SW480 (cell line): Measurements from ENCODE around the gene THEM4.
"Not testable (repeated sequence)": the region's sequence is repeated elsewhere in the genome, so short reads cannot be mapped to it uniquely, and the experiment has no call there.

ENCODE experiments used
- DNase-seq: peaks from one replicate; pipeline ENCODE4 v3.0.0-alpha.2; 2016; ENCODE audit warnings: low spot score

Gene THEM4

GRCh38 chr1:151859891-151860293 is 49.4 kb downstream of the THEM4 start:
- no peak for DNase-seq

DNA sequence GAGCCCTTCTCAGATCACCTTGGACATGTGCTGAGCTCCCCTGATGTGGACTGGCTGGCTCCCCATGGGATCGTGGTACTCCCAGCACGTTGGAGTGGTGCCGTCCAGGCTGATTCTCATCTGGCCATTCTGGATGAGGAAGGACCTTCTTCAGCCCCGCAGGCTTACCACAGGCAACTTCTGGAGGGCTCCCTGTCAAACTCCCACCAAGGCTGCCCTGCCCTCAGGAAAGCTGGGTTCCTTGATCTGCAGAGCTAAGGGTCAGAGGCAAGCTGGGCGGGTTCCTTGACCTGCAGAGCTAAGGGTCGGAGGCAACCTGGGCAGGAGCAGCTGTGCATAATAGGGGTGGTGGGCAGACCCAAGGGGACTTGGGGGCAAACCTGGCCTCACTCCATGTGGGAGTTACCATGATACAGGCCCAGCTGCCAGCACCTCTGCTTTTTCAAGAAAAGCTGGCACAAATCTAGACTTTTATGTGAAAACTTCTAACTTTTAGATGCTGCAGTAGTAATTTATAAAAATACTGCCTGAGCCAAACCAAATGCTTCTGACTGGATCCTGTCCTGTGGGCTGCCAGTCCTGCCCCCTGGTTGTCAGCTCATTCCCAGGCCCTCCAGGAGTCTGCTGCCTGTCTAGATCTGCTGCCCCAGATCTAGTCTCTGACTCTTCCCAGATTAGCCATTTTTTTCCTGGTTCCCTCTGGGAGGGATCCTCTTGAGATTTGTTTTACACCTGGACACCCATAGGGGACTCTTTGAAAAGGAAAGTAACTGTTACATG is 50.2 kb downstream of the THEM4 start:
- DNase-seq = no peak

DNA sequence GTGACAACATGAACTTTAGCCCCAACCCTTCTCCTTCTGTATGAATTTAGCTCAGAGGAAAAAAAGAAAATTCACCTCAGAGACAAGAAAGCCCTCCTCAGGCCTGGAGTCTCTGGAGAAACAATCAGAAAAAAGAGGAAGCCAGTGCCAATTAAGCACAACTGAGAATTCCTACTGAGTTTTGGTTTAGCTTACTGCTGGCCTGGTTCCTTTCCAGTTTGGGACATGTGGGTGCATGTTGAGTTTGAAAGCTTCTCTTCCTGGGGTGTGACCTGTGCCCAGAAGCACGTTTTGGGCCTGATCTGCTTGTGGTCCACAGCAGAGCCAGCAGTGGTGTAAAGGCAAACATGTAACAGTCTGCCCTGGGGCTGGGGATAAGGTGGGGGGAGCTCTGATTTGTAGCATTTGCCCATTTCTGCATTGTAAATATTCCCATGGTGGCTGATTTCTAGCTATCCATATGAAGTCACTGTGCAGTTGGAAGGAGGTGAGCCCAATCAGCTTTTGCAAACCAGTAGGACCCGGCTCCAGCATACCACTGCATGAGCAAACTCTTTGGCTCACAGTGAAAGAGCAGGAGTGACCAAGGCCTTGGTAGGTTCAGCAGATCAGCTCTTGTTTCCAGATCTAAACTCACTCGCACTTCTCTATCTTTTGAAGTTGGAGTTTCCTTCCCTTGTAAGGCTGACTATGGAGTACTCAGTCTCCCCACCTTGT is 51.1 kb downstream of the THEM4 start:
- DNase-seq = no peak

GRCh38 chr1:151855933-151856332 is 53.4 kb downstream of the THEM4 start:
- no peak for DNase-seq

DNA sequence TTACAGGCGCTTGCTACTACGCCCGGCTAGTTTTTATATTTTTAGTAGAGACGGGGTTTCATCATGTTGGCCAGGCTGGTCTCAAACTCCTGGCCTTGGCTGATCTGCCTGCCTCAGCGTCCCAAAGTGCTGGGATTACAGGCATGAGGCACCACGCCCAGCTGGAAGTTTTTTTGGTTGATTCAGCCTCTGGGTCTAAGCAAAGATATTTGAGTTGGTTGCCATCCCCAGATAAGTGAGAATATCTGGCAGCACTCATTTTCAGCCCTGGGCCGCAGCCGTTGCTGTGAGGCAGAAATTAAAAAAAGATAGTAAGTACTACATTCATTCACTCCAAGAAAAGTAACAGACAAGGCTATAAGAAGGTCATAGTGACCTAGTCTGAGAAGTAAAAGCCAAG is 53.8 kb downstream of the THEM4 start:
- DNase-seq = not testable (repeated sequence)

GRCh38 chr1:151854658-151855057 is 54.7 kb downstream of the THEM4 start:
- DNase-seq = no peak

GRCh38 chr1:151853411-151853943 is 55.8 kb downstream of the THEM4 start, which contains the start of gene THEM5:
Gene THEM5, minus strand, starts transcription at chr1:151853712. Its CDS starts 147 bp downstream, at chr1:151853565.
- DNase-seq = no peak

- DNase-seq = no peak
Measured at GRCh38 chr1:151852733-151853132, 56.6 kb downstream of the THEM4 start.

GRCh38 chr1:151851886-151852285 is 57.4 kb downstream of the THEM4 start:
- no peak for DNase-seq

DNA sequence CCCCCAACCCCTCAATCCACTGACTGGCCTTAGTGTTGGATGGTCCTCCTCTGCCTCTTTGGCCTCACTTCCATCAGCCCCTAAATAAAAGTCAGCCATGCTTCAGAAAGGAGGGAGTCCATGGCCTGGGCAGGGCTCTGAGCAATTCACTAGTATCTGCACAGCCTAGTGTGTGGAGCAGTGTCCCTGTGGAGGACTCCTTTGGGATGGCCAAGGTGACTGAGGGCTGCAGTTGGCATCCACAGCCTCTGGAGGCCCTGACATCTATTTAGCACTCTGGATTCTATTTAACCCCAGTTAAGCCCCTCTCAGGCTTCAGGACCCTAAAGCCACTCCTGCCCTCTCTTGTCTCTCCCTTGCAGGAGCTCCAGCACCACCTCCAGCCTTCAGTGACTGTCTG is 59.4 kb downstream of the THEM4 start:
- no peak for DNase-seq

DNA sequence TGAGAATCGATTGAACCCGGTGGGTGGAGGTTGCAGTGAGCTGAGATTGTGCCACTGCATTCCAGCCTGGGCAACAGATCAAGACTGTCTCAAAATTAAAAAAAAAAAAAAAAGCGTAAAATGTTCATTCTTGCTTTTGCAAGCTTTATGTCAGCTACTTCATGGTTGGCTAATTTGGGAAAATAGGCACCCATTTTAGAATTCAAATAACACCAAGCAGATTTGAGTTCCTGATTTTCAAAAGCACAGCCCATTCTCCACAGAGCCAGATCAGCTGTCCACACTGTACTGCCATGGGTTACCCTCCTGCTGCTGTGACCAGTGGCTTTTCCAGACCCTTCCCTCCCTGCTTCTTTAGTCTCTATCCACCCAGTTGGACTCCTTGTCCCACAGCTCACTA is 60.2 kb downstream of the THEM4 start:
- no peak for DNase-seq

DNA sequence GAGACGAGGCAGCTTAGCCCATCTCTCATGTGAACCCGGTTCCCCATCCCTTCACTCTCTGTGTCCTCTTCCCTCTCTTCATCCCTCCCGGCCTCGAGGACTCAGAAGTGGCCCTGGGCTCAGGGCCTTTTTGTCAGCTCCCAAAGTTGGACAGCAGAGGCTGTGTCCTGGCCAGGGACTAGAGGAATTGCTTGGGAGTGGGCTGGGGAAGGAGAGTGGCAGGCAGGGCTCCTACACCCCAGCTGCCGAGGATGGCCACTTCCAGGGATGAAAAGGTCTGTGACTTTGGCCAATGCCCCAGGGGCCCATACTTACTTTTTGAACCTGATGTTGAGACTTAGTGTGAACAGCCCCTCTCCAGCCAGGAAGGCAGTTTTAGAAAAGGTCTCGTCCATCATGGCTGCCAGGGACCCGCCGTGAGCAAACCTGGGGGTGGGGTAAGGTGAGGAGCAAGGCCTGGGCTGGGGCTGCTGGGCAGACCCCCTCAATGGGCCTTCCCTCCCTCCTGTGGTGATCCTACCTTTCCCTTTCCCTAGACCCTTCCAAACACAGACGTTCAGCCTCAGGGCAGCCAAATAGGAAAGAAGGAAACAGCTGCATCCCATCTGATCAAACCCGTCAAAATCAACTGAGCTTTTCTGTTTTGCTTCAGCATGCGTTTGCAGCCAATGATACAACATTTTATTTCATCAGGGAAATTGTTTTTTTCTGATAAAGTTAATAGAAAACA is 61.3 kb downstream of the THEM4 start:
- DNase-seq = no peak

DNA sequence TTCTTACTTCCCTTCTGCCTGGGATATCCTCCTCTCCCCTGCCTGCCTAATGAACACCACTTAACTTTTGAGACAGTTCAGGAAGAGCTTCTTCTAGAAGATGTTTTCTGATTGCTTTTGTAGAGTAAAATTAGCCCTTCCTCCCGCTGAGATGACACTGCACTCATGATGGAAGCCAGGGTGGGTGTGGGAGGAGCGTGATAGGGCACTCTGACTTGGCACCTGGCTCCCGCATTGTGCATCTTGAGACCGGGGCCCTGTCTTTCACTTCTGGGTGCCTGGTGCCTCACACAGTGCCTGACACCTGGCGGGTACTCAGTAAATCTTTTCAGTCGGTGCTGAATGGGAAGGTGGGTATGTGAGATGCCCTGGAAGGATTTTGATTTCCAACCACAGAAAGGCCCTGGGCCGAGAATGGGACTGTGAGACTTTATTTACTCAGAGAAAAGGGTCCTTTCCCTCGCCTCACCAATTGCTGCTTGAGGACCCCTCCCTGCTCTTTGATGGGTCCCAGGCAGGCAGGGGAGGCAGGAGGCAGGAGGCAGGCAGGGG is 62.5 kb downstream of the THEM4 start:
- DNase-seq = no peak

DNA sequence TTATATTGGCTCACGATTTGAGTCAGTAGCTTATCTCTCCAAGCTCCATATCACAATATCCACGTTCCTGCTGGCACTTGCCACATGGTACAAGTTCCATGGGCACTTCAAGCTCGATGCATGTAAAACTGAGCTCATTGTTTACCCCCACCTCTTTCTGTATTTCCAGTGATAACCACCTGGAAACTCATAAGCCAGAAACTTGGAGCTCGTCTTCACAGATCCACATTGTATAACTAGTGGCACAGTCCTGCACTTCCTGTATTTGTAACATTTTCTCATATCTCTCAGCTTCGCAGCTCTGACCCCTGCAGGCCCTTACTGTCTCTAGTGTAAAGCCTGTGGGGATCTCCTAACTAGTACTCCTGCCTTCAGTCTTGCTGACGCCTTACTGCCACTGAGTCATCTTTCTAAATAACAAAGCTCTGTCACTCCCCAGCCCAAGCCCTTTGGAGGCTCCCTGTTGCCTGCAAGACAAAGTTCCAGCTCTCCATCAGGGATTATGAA is 63.2 kb downstream of the THEM4 start:
- no peak for DNase-seq

DNA sequence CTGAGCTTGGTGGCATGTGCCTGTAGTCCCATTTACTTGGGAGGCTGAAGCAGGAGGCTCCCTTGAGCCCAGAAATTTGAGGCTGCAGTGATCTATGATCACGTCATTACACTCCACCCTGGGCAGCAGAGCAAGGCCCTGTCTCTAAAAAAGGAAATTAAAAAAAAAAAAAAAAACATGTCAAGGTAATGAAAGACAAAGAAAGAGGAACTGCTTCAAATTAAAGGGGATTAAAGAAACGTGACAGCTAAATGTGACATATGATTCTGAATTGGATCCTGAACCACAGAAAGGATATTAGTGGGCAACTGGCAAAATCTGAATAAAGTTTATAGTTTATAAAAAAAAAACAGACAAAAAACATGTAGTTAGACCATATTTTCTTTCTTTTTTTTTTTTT is 65.9 kb downstream of the THEM4 start:
- no peak for DNase-seq

GRCh38 chr1:151841141-151841540 is 68.2 kb downstream of the THEM4 start:
- DNase-seq = peak; percentile 56

- DNase-seq = peak; percentile 25
Measured at GRCh38 chr1:151840421-151840820, 68.9 kb downstream of the THEM4 start.

- DNase-seq = peak; percentile 94
Measured at GRCh38 chr1:151839457-151840403, 69.6 kb downstream of the THEM4 start, which contains the start of gene C2CD4D. Gene C2CD4D, minus strand, starts transcription at chr1:151839820. Its CDS starts 831 bp downstream, at chr1:151838989.

DNA sequence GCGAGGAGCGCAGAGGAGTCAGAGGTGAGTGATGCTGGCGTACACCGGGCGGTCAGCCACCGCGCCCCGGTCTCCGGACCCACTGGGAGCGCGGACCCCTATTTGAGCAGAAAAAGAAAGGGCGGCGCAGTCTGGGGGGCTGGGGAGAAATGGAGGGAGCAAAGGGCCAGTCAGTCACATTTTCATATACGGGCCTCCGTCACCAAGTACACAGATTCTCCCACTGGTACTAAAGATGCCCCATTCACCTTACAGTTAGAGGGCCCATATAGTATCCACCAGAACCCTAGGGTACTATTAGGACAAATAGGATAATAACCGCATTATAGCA is 70.3 kb downstream of the THEM4 start:
- no peak for DNase-seq

GRCh38 chr1:151838222-151839081 is 70.9 kb downstream of the THEM4 start:
- no peak for DNase-seq
